GM10847 (cell line): Measurements from ENCODE around the gene IL6ST.

Experiments used
- POLR2A ChIP-seq: IDR thresholded peaks from 2 replicates; pipeline ENCODE4 v1.6.1; 2011; ENCODE audit not compliant: insufficient read length; ENCODE audit errors: extremely low read depth

IL6ST gene

GRCh38 chr5:55925712-55926111, 69.1 kb downstream of the IL6ST start:
- TF ChIP-seq POLR2A: no peak

- TF ChIP-seq POLR2A: no peak
Measured at GRCh38 chr5:55925181-55925580, 69.6 kb downstream of the IL6ST start.

GRCh38 chr5:55924744-55925143, 70.0 kb downstream of the IL6ST start:
- TF ChIP-seq POLR2A: no peak

GRCh38 chr5:55923865-55924500, 70.8 kb downstream of the IL6ST start:
- TF ChIP-seq POLR2A: no peak

- TF ChIP-seq POLR2A: no peak
Measured at GRCh38 chr5:55923177-55923771, 71.5 kb downstream of the IL6ST start.

- TF ChIP-seq POLR2A: no peak
Measured at GRCh38 chr5:55921617-55922016, 73.1 kb downstream of the IL6ST start.

GRCh38 chr5:55920784-55921183, 74.0 kb downstream of the IL6ST start:
- TF ChIP-seq POLR2A: no peak

GRCh38 chr5:55919625-55920024, 75.1 kb downstream of the IL6ST start:
- TF ChIP-seq POLR2A: no peak

- no peak for TF ChIP-seq POLR2A
Measured at GRCh38 chr5:55918087-55919035, 76.4 kb downstream of the IL6ST start.

- no peak for TF ChIP-seq POLR2A
Measured at GRCh38 chr5:55917402-55918086, 77.2 kb downstream of the IL6ST start.

- TF ChIP-seq POLR2A: no peak
Measured at GRCh38 chr5:55916986-55917385, 77.8 kb downstream of the IL6ST start.

GRCh38 chr5:55915783-55916182, 79.0 kb downstream of the IL6ST start:
- no peak for TF ChIP-seq POLR2A

GRCh38 chr5:55914971-55915370, 79.8 kb downstream of the IL6ST start:
- TF ChIP-seq POLR2A: no peak

- no peak for TF ChIP-seq POLR2A
Measured at GRCh38 chr5:55913466-55914413, 81.0 kb downstream of the IL6ST start.
